Activated naive CD8-positive, alpha-beta T cell treated with anti-CD3 and anti-CD28 coated beads, Interleukin-2, amount 50 U/mL, for 16 hours (primary cell): ENCODE results near the gene TRAF1.
A peak's percentile ranks its signal among the peaks of the same experiment; 100 is the strongest.

Experiments
- DNase-seq: peaks from one replicate; pipeline ENCODE4 v3.0.0-alpha.2; 2020; ENCODE audit warnings: low read depth, low spot score

The TRAF1 gene

GRCh38 chr9:120870206-120870605, 56.4 kb downstream of the TRAF1 start:
- DNase-seq = no peak

DNA sequence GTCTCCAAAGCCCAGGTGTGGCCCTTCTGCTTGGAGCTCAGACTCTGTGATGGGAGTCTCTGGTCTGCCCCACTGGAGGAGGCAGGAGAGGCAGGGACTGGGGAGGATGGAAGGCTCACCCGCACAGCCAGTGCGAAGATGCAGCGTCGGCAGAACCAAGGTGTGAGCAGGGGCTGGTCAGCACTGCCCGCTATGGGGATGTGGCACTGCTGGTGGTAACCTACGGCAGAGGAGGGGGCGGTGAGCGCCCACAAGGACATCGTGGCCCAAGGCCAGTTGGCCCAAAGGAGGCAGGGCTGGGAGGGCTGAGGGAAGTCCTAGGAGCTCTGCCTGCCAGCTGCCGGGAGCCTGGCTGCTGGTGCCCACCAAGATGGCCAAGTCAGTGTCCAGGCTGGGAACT, 56.9 kb downstream of the TRAF1 start:
- DNase-seq = no peak

DNA sequence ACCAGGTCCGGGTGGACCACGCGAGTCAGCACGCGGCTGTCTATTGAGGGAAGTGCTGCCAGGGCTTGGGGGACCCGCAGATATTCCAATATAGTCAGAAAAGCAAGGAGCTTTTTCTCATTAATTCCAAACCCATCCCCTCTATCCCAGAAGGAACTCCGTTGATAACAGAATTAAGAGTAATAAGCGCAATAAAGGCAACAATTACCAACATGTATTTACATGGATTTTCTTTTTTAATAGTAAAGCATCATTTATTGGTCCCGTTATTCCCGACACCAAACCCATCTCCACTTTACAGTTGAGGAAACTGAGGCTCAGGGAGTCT, 57.3 kb downstream of the TRAF1 start:
- DNase-seq = no peak

GRCh38 chr9:120868676-120869359, 57.8 kb downstream of the TRAF1 start:
- DNase-seq = peak; percentile 98

DNA sequence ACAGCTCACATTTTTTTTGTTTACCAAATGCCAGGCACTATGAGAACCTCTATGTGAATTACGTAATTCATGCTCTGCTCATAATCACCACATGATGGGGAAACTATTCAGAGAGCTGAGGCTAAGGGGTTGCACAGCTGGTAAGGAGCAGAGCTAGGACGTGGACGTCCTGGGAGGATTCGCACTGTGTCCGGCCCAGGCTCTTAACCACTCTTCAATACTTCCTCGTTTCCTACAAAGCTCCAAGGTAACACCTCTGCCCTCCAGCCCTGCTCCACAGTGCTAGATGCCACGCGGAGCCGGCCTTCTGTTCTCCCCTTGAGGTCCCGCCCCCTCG, 58.3 kb downstream of the TRAF1 start:
- no peak for DNase-seq

DNA sequence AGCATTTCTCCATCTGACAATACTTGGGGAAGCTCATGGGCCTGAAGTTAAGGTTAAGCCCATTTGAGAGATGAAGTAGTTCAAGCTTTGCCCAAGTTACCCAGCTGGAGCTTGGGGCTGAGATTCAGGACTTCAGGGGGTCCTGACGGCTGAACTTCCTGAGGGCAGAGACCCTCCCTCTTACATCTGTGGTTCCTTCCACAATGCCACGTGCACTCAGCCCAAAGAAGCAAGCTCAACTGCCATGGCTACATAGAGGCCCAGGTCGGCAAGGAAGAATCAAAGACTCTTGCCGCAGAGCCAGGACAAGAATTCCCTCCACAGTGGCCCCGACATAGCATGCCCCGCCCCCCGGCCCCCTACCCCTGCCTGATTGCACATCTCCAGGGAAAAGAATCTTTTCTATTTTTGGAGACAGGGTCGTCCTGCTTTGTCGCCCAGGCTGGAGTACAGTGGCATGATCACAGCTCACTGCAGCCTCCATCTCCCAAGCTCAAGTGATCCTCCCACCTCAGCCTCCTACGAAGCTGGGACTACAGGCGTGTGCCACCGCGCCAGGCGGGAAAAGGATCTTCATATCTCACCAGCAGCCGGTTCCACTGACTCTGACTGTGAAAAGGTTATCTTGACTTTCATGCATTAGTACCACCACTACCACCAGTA, 58.8 kb downstream of the TRAF1 start:
- no peak for DNase-seq

GRCh38 chr9:120866651-120867050, 59.9 kb downstream of the TRAF1 start:
- DNase-seq = no peak

- DNase-seq = no peak
Observed at GRCh38 chr9:120865809-120866208, 60.8 kb downstream of the TRAF1 start.

DNA sequence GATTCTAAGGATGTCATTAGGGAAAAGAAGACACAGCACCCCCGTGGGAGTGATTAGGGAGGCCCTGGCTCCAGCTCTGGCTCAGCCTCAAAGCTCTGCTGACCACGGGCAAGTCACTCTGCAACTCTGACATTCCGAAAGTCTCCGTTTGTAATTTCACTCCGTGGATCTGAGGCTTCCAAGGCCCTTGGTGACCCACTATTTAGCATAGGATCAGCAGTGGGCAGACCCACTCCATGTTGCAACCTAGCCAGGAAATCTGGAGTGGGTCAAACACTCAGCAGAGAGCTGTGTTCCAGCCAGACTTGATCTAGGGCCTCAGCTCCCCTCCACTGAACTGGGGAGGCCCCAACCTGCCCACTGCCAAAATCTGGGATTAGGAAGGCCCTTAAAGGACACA, 61.4 kb downstream of the TRAF1 start:
- no peak for DNase-seq

GRCh38 chr9:120864719-120865118, 61.9 kb downstream of the TRAF1 start:
- no peak for DNase-seq

GRCh38 chr9:120863833-120864232, 62.8 kb downstream of the TRAF1 start:
- DNase-seq = no peak

GRCh38 chr9:120862452-120862851, 64.1 kb downstream of the TRAF1 start:
- no peak for DNase-seq

DNA sequence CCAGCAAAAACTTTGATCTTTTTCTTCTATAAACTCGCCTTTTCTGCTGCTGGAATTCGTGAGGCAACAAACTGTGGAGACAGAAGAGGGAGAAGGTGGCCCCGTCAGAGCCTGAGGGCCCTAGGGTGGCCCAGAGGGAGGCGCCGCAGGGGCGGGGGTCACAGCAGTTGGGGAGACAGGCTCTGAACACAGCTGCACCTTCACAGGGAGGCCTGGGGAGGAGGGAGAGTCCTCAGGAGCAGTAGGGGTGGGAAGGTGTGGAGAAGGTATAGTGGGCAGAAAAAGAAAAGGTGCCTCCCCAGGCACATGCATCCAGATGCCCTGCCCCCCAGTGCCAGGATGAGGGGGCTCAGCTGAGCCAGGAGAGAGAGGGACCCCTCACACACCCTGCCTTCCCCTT, 64.7 kb downstream of the TRAF1 start:
- no peak for DNase-seq

GRCh38 chr9:120860083-120860482, 66.5 kb downstream of the TRAF1 start:
- DNase-seq = no peak

DNA sequence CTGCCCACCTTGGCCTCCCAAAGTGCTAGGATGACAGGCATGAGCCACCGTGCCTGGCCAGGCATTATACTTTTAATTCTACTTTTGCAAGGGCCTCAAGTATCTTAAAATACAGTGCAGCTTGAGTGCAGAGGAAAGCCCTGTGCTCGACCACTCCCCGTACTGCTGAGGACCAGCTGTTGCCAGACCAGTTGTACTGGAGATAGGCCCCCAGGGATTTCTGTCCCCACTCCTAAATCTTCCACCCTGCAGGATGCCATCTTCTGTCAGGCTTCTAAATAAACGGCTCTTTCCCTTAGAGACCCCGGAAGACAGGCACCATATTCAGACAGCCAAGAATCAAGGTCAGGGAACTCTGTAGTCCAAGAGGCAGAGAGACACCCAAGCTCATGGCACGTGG, 67.2 kb downstream of the TRAF1 start:
- no peak for DNase-seq

DNA sequence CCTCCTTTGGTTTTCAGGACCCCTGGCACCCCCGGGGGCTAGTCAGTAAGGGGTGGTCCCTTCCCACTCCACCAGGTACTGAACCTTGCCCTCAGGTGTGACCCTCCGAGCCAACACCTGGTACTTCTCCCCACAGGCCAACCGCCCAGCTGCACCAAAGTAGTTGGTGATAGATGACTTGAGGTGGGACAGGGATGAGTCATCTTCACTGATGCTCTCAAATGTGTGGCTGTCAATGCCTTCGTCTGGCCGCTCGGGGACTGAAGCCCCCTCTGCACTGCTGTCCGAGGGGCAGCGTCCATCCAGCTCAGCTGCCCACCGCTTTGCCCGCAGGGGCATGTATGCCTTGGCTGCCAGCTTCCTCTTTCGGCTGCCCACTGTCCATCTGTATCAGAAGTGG, 68.7 kb downstream of the TRAF1 start:
- no peak for DNase-seq

- DNase-seq = no peak
Observed at GRCh38 chr9:120857481-120857880, 69.1 kb downstream of the TRAF1 start.

- no peak for DNase-seq
Observed at GRCh38 chr9:120856700-120857099, 69.9 kb downstream of the TRAF1 start.

GRCh38 chr9:120855827-120856670, 70.5 kb downstream of the TRAF1 start:
- no peak for DNase-seq

DNA sequence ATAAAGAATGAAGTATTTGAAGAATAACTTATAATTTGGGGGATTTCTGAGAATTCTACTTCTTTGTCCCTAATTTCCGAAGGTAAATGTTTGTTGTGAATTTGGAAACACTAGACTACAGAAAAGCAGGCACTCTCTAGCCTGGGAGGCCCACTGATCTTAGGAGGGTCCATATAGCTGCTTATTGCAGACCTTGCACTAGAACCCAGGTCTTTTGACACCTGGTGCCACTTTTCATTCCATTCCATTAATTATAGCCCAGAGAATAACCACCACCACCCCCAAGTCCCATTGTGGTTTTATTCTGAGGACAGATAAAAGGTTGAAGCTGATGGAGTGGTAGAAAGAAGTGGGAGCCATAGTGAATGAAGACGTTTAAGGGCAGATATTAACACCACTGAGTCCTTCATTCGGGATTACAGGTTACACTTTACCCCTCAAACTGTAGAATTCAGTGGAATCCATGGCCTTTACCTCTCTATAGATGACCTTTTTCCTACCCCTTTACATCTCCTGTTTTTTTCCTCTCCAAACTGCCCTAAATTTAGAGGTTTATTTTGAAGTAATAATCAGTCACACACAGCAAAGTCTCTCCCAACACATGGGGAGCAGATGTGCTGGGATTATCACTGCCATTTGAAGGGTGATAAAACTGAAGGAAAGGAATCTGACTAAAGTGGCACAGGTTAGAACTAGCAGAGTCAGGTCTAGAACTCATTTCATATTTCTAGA, 71.8 kb downstream of the TRAF1 start:
- no peak for DNase-seq

DNA sequence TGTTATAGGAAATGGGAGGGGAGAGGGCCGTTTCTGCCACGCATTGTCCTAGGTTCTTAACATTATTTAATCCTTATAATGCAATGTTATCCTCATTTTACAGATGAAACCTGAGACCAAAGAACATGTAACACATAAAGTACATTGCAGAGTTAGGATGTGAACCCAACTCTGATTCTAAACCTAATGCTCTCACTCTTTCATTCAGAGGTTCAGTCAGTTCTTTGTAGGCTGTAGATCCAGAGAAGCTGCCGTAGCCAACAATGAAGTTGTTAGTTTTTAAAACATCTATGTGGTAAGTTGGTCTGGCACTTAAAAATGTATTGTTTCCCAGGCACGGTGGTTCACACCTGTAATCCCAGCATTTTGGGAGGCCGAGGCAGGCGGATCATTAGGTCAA, 73.4 kb downstream of the TRAF1 start:
- no peak for DNase-seq
